GM12801 (cell line): ENCODE data around the gene EFNB3.

Experiments
- TF ChIP-seq, protein P1 (sequence below): IDR thresholded peaks from one replicate; pipeline ENCODE4 v1.5.1; 2011; ENCODE audit warnings: control low read depth; ENCODE audit not compliant: insufficient read length; ENCODE audit errors: extremely low read depth

Gene EFNB3, protein sequence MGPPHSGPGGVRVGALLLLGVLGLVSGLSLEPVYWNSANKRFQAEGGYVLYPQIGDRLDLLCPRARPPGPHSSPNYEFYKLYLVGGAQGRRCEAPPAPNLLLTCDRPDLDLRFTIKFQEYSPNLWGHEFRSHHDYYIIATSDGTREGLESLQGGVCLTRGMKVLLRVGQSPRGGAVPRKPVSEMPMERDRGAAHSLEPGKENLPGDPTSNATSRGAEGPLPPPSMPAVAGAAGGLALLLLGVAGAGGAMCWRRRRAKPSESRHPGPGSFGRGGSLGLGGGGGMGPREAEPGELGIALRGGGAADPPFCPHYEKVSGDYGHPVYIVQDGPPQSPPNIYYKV

DNA sequence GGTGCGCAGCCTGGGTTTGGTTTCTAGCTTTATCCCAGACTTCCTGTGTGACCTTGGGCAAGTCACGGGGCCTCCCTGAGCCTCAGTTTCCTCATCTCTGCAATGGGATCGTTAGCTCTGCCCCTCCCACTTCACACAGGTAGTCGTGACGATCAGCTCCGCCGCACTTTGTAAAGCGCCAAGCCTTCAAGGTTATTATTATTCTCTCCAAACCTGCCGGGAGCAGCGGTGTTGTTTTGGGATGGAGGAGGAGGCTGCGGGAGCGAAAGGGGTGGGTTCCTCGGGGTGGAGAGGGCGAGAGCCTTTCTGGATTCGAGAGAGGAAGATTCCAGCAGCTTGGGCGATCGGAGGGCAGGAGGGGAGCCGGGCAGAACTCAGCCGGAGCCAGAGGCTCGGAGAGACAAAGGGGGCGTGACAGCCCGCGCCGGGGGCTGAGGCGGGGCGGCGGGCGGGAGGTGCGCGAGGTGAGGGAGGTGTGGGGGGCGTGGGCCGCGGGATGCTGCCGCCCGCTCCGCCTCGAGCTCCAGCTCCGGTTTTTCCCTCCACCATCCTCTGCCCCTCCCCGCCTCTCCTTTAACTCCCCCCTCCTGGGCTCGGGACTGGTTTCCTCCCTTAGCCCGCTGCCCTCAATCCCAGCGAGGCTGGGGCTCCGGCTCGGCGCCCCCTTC, at the start of gene EFNB3:
EFNB3 (plus strand) TSS at position 602 of the 668 bp plus-strand sequence. CDS start 397 bp downstream, outside the sequence.
- TF ChIP-seq, protein P1, sequence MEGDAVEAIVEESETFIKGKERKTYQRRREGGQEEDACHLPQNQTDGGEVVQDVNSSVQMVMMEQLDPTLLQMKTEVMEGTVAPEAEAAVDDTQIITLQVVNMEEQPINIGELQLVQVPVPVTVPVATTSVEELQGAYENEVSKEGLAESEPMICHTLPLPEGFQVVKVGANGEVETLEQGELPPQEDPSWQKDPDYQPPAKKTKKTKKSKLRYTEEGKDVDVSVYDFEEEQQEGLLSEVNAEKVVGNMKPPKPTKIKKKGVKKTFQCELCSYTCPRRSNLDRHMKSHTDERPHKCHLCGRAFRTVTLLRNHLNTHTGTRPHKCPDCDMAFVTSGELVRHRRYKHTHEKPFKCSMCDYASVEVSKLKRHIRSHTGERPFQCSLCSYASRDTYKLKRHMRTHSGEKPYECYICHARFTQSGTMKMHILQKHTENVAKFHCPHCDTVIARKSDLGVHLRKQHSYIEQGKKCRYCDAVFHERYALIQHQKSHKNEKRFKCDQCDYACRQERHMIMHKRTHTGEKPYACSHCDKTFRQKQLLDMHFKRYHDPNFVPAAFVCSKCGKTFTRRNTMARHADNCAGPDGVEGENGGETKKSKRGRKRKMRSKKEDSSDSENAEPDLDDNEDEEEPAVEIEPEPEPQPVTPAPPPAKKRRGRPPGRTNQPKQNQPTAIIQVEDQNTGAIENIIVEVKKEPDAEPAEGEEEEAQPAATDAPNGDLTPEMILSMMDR: no peak

- TF ChIP-seq, protein P1: no peak
These were observed 49.5 kb upstream of the EFNB3 start for GRCh38 chr17:7655541-7655840.

DNA sequence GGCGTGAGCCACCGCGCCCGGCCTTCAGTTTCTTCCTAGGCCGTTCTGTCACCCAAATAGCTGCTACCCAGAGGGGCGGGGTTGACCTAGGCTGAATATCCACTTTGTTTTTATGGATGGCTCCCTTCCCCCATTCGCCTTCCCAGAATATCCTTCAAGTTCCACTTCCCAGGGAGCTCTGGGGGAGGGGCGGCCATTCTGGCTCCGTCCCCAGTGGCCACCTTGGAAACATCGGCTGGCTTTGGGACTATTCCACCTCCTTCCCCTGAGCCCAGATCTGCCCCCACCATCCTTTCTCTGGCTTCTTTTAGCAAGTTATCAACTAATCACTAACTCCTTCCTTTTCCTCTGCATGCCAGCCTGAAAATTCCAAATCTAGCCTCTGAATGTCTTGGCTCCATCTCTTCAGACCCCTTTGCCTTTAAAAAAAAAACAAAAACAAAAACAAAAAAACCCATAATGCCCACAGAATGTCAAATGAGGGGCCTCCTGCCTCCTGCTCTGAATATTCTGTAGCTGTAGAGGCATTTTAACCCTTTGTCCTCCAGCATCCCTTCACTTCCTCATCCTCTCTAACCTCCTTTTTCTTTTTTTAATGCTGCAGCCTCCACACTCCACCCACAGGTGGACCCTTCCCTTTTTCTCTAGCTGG, 47.9 kb upstream of the EFNB3 start:
- TF ChIP-seq, protein P1: no peak

DNA sequence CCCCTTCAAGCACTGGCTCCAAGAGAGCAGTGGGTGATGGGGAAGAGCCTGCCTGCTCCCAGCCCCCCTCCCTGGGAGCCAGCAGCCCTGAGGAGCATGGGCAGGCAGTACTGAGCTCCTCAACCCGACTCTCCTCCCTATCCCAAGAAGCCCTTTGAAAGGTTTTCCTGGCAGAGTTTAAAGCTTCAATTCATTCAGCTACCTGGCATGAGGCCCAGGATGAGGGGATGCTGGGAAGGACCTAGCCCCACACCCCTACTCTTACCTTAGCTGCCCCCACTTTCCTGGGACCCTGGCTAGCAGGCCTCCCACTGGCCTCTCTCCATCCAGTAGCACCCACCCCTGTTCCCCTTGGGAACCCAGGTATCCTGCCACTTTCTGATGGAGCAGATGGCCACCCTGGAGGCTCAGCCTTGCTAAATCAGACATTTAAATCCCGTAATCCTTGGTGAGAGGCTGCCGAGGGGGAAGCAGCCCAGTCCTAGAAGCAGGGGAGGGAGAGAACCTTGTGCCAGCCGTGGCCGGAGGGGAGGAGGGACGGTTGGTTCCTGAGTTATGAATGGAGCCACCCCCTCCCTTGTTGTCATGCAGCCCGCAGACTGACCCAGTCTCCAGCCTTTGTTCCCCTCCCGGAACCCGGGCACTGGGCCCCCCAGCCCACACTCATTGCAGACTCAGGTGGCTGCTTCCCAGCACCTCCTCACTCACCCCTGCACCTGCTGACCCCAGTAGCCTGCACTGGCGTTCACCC, 37.2 kb upstream of the EFNB3 start:
- TF ChIP-seq, protein P1: no peak

DNA sequence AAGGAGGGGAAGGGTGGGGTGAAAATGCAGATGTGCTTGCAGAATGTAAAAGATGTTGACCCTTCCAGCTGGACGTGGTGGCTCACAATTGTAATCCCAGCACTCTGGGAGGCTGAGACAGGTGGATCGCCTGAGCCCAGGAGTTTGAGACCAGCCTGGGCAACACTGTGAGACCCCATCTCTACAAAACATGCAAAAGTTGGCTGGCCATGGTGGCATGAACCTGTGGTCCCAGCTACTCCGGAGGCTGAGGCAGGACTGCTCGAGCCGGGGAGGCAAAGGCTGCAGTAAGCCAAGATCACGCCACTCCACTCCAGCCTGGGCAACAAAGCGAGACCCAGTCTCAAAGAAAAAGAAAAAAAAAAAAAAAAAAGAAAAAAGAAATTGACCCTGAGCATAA, 36.5 kb upstream of the EFNB3 start:
- TF ChIP-seq, protein P1: no peak

DNA sequence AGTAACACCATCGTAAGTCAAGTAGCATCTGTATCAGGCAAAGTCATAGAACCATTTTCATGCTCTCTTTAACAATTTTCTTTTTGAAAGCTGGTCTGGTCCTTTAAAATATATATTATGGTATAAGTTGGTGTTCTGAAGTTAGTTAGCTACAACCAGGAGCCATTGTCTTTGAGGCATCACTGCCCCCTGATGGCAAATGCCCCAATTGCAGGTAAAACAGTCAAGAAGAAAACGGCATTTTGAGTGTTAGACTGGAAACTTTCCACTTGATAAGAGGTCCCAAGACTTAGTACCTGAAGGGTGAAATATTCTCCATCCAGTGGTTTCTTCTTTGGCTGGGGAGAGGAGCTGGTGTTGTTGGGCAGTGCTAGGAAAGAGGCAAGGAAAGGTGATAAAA, 31.8 kb upstream of the EFNB3 start:
- TF ChIP-seq, protein P1: no peak

GRCh38 chr17:7674934-7675333, 30.1 kb upstream of the EFNB3 start:
- TF ChIP-seq, protein P1: no peak
